SK-N-SH (cell line): ENCODE data around the gene PDIA5.

ENCODE experiments used
- CHD2 ChIP-seq: fragments of 150-350 bp; IDR thresholded peaks from 2 replicates; pipeline ENCODE4 v1.6.1; 2018; ENCODE audit warnings: low read length; ENCODE audit not compliant: partially characterized antibody
- CTCF ChIP-seq: fragments of 200-600 bp; sonication (generic); IDR thresholded peaks from 2 replicates; pipeline ENCODE4 v1.6.1; 2017; ENCODE audit warnings: antibody characterized with exemption, mild to moderate bottlenecking, moderate library complexity
- EP300 ChIP-seq, 2 experiments: IDR thresholded peaks; 2 replicates each; pipeline versions ENCODE4 v1.4.0 to v1.6.1; 2012; ENCODE audit warnings: borderline replicate concordance in 1 of 2, low read depth in 1 of 2, low read length in 1 of 2
- EZH2phosphoT487 ChIP-seq: fragments of 200-600 bp; sonication (generic); IDR thresholded peaks from 2 replicates; pipeline ENCODE4 v1.6.1; 2017; ENCODE audit warnings: low read depth, mixed run types, mild to moderate bottlenecking, antibody characterized with exemption, moderate library complexity, borderline replicate concordance
- GABPA ChIP-seq: IDR thresholded peaks from 2 replicates; pipeline ENCODE4 v1.4.0; 2012; ENCODE audit warnings: low read depth, mild to moderate bottlenecking
- GATA2 ChIP-seq: sonication (generic); formaldehyde crosslinking; IDR thresholded peaks from 2 replicates; pipeline ENCODE4 v1.5.0; 2020; ENCODE audit warnings: mild to moderate bottlenecking, missing genetic modification reagents
- MAX ChIP-seq: IDR thresholded peaks from 2 replicates; pipeline ENCODE4 v1.4.0; 2012; ENCODE audit warnings: low read depth
- MXI1 ChIP-seq: IDR thresholded peaks from 2 replicates; pipeline ENCODE4 v1.6.1; 2012; ENCODE audit warnings: mild to moderate bottlenecking, low read depth, low read length, improper control_type of control experiment
- RAD21 ChIP-seq: IDR thresholded peaks from 2 replicates; pipeline ENCODE4 v1.6.1; 2012; ENCODE audit warnings: mild to moderate bottlenecking, low read length
- RCOR1 ChIP-seq: fragments of 150-350 bp; IDR thresholded peaks from 2 replicates; pipeline ENCODE4 v1.6.1; 2017; ENCODE audit warnings: antibody characterized with exemption, low read length
- SMC3 ChIP-seq: IDR thresholded peaks from 2 replicates; pipeline ENCODE4 v1.6.1; 2012; ENCODE audit warnings: low read depth, low read length, improper control_type of control experiment
- TAF1 ChIP-seq: IDR thresholded peaks from 2 replicates; pipeline ENCODE4 v1.6.1; 2012; ENCODE audit warnings: low read depth, mild to moderate bottlenecking, low read length, moderate library complexity, borderline replicate concordance
- TCF12 ChIP-seq: IDR thresholded peaks from 2 replicates; pipeline ENCODE4 v1.4.0; 2012
- USF1 ChIP-seq: IDR thresholded peaks from 2 replicates; pipeline ENCODE4 v1.4.0; 2012; ENCODE audit warnings: low read depth, borderline replicate concordance

GRCh38 chr3:123071581-123071980, 4.8 kb downstream of the PDIA5 start:
- TF ChIP-seq CTCF (no peak), EZH2phosphoT487 (no peak), TCF12 (no peak), RAD21 (no peak), MAX (no peak), USF1 (no peak), GATA2 (no peak), SMC3 (no peak), EP300 (IDR thresholded peaks at IDR 0.05; ENCODE audit: borderline replicate concordance in 1 of 2, low read depth in 1 of 2, low read length in 1 of 2) (no peak), GABPA (no peak), CHD2 (no peak), RCOR1 (no peak), MXI1 (no peak), TAF1 (no peak)
